H9 (cell line): ENCODE measurements around the gene PNKP. TPM values are rescaled to one million over a fixed set of nuclear protein-coding genes. Genes with fewer than 3 reads are reported as not detected.

Experiments used
- DNase-seq: peaks from one replicate; pipeline ENCODE4 v3.0.0-alpha.2; 2017
- H2AFZ ChIP-seq: one replicate; pipeline ENCODE4 v1.6.1; 2013; ENCODE audit warnings: mild to moderate bottlenecking, low read length, control low read depth, moderate library complexity
- H2AK5ac ChIP-seq: 2 replicates; pipeline ENCODE4 v1.6.1; 2013; ENCODE audit warnings: low read length, control low read depth, mixed read lengths; ENCODE audit not compliant: insufficient read length
- H2BK120ac ChIP-seq: one replicate; pipeline ENCODE4 v1.6.1; 2013; ENCODE audit warnings: low read depth, mild to moderate bottlenecking, low read length, control low read depth, inconsistent platforms; ENCODE audit not compliant: poor library complexity, severe bottlenecking
- H2BK12ac ChIP-seq: 2 replicates; pipeline ENCODE4 v1.6.1; 2013; ENCODE audit warnings: low read length, control low read depth, mixed read lengths, low read depth; ENCODE audit not compliant: insufficient read length
- H2BK15ac ChIP-seq: 2 replicates; pipeline ENCODE4 v1.6.1; 2013; ENCODE audit warnings: low read depth, low read length, control low read depth
- H2BK20ac ChIP-seq: one replicate; pipeline ENCODE4 v1.6.1; 2013; ENCODE audit warnings: low read depth, mild to moderate bottlenecking, low read length, control low read depth, inconsistent platforms; ENCODE audit not compliant: poor library complexity, severe bottlenecking
- H2BK5ac ChIP-seq: 2 replicates; pipeline ENCODE4 v1.6.1; 2013; ENCODE audit warnings: low read length, control low read depth, mixed read lengths; ENCODE audit not compliant: insufficient read length
- H3K14ac ChIP-seq: 2 replicates; pipeline ENCODE4 v1.6.1; 2013; ENCODE audit warnings: low read length, control low read depth; ENCODE audit not compliant: insufficient read depth
- H3K18ac ChIP-seq: 2 replicates; pipeline ENCODE4 v1.6.1; 2013; ENCODE audit warnings: low read depth, mild to moderate bottlenecking, mixed read lengths, low read length, control low read depth; ENCODE audit not compliant: insufficient read length
- H3K23ac ChIP-seq: 2 replicates; pipeline ENCODE4 v1.6.1; 2013; ENCODE audit warnings: low read length, control low read depth, mixed read lengths, low read depth; ENCODE audit not compliant: insufficient read length
- H3K23me2 ChIP-seq: 2 replicates; pipeline ENCODE4 v1.6.1; 2013; ENCODE audit warnings: low read depth, mild to moderate bottlenecking, mixed read lengths, low read length, control low read depth; ENCODE audit not compliant: insufficient read length, poor library complexity, severe bottlenecking
- H3K27ac ChIP-seq: 2 replicates; pipeline ENCODE4 v1.5.1; 2013; ENCODE audit warnings: low read length, control low read depth, mixed read lengths, low read depth; ENCODE audit not compliant: insufficient read length
- H3K27me3 ChIP-seq: 2 replicates; pipeline ENCODE4 v1.6.1; 2013; ENCODE audit warnings: low read length, control low read depth, inconsistent platforms; ENCODE audit not compliant: insufficient read depth
- H3K4ac ChIP-seq: 2 replicates; pipeline ENCODE4 v1.6.1; 2013; ENCODE audit warnings: low read depth, mild to moderate bottlenecking, control low read depth, inconsistent platforms, low read length, moderate library complexity
- H3K4me1 ChIP-seq: 2 replicates; pipeline ENCODE4 v1.6.1; 2013; ENCODE audit warnings: low read length, control low read depth, inconsistent platforms; ENCODE audit not compliant: insufficient read depth
- H3K4me2 ChIP-seq: 2 replicates; pipeline ENCODE4 v1.6.1; 2013; ENCODE audit warnings: low read length, control low read depth, mixed read lengths; ENCODE audit not compliant: insufficient read length, insufficient read depth
- H3K56ac ChIP-seq: 2 replicates; pipeline ENCODE4 v1.6.1; 2013; ENCODE audit warnings: low read depth, mild to moderate bottlenecking, mixed read lengths, low read length, control low read depth; ENCODE audit not compliant: insufficient read length
- H3K79me1 ChIP-seq: 2 replicates; pipeline ENCODE4 v1.6.1; 2013; ENCODE audit warnings: low read depth, mild to moderate bottlenecking, moderate library complexity, low read length, control low read depth, inconsistent platforms; ENCODE audit not compliant: insufficient read depth, poor library complexity, severe bottlenecking
- H3K79me2 ChIP-seq: 2 replicates; pipeline ENCODE4 v1.6.1; 2013; ENCODE audit warnings: low read length, control low read depth, inconsistent platforms; ENCODE audit not compliant: insufficient read depth
- H3K9ac ChIP-seq: 2 replicates; pipeline ENCODE4 v1.6.1; 2013; ENCODE audit warnings: low read length, control low read depth, mixed read lengths; ENCODE audit not compliant: insufficient read length; ENCODE audit errors: extremely low read depth
- H3K9me3 ChIP-seq: one replicate; pipeline ENCODE4 v1.6.1; 2013; ENCODE audit warnings: low read depth, low read length, inconsistent platforms; ENCODE audit not compliant: control insufficient read depth
- H3T11ph ChIP-seq: one replicate; pipeline ENCODE4 v1.6.1; 2013; ENCODE audit warnings: mild to moderate bottlenecking, low read length, control low read depth, inconsistent platforms
- H4K20me1 ChIP-seq: one replicate; pipeline ENCODE4 v1.6.1; 2013; ENCODE audit not compliant: control insufficient read depth, insufficient read length, insufficient read depth
- H4K5ac ChIP-seq: 2 replicates; pipeline ENCODE4 v1.6.1; 2013; ENCODE audit warnings: low read depth, mild to moderate bottlenecking, mixed read lengths, low read length, control low read depth; ENCODE audit not compliant: insufficient read length
- H4K8ac ChIP-seq: replicated peaks from 2 replicates; pipeline ENCODE4 v1.6.1; 2013; ENCODE audit warnings: low read length, control low read depth, mixed read lengths, low read depth; ENCODE audit not compliant: insufficient read length
- H4K91ac ChIP-seq: 2 replicates; pipeline ENCODE4 v1.6.1; 2013; ENCODE audit warnings: low read depth, mild to moderate bottlenecking, moderate library complexity, mixed read lengths, low read length, control low read depth; ENCODE audit not compliant: insufficient read length
- H3K27ac Mint-ChIP-seq, 3 experiments: 2 replicates in 2 of 3; 3 replicates in 1 of 3; pipeline ENCODE4 v1.8.0; 2020 to 2021; ENCODE audit warnings: mixed read lengths in 3 of 3, mild to moderate bottlenecking in 1 of 3, moderate library complexity in 1 of 3
- H3K27me3 Mint-ChIP-seq: 2 replicates; pipeline ENCODE4 v1.8.0; 2021; ENCODE audit warnings: low read depth, mild to moderate bottlenecking, moderate library complexity, mixed read lengths
- H3K36me3 Mint-ChIP-seq, 3 experiments: 2 replicates in 2 of 3; 3 replicates in 1 of 3; pipeline ENCODE4 v1.8.0; 2020 to 2021; ENCODE audit warnings: low read depth in 3 of 3, mixed read lengths in 3 of 3; ENCODE audit not compliant: insufficient read depth in 1 of 3
- H3K4me1 Mint-ChIP-seq, 2 experiments: 2 replicates each; pipeline ENCODE4 v1.8.0; 2020; ENCODE audit warnings: mixed read lengths in 2 of 2
- H3K4me3 Mint-ChIP-seq, 2 experiments: 2 replicates in 1 of 2; 3 replicates in 1 of 2; pipeline ENCODE4 v1.8.0; 2020 to 2021; ENCODE audit warnings: mild to moderate bottlenecking in 2 of 2, mixed read lengths in 2 of 2, moderate library complexity in 1 of 2
- H3K9me3 Mint-ChIP-seq, 2 experiments: 2 replicates in 1 of 2; 3 replicates in 1 of 2; pipeline ENCODE4 v1.8.0; 2020; ENCODE audit warnings: mild to moderate bottlenecking in 2 of 2, mixed read lengths in 2 of 2, moderate library complexity in 1 of 2
- WGBS: extraction: QIAGEN DNeasy Blood & Tissue Kit; methylation state at CpG from one replicate; pipeline ENCODE4 v1.1.7; 2013; ENCODE audit warnings: missing lambda C conversion rate, low lambda C conversion rate, mixed read lengths; ENCODE audit not compliant: insufficient read length; ENCODE audit errors: extremely low coverage; 5-methylcytosine and 5-hydroxymethylcytosine counted together
- total RNA-seq: library from RNA; stranded (reverse); gene quantifications from 2 replicates; pipeline ENCODE4 v1.2.1, GENCODE V29; 2021
- TF ChIP-seq, protein P1 (sequence below): fragments of 200-600 bp; sonication (generic); conservative IDR thresholded peaks from 3 replicates; pipeline ENCODE4 v1.8.0; 2021; ENCODE audit warnings: antibody characterized with exemption, mild to moderate bottlenecking

The PNKP gene
- total RNA-seq, 1 experiment from 2014 or later = 157 TPM

DNA sequence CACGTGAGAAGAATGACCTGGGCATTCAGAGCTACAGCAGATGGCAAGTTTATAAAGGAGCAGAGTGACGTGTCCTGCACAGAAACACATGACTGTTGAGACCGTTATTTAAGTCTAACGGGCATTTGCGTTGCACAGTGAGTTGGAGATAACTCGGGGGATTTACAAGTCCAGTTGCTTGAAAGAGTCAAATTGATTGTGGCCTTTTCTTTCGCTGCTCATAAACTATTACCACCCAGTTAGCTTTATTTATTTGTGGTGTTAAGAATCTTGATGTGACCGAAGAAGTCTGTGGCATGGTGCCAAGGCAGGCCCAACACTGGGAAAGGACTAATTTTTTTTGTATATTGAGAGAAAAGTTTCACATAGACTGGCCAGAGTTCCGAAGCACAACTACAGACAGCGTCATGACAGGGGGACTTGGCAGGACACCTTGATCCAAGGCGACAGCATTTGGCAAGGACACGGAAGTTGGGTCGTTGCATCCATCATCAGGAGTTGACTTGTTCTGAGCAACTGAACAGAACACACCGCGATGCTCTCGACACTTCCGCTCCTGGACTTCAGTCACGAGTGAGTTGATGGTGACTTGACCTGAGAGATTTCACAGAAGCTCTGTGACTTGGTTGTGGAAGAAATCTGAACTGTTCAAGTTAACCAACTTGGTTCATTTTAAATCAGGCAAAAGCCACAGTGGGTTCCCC, 28.3 kb downstream of the PNKP start:
- H3K4ac ChIP-seq = no peak overlapping the region
- H3K36me3 Mint-ChIP-seq = peaks cover 13 to 55% (median 51%) of the 10 kb centered on the region in 3 experiments
- H3K79me2 ChIP-seq = no peaks in the 10 kb centered on the region
- no peak overlapping the region for H2BK12ac ChIP-seq
- H3K23ac ChIP-seq = no peak overlapping the region
- no peak overlapping the region for H2BK20ac ChIP-seq
- H3K27me3 Mint-ChIP-seq = peaks cover 1% of the 10 kb centered on the region; the same call in 1 of the 2 replicates
- no peak overlapping the region for H2BK15ac ChIP-seq
- H3K79me1 ChIP-seq = no peaks in the 10 kb centered on the region
- H4K5ac ChIP-seq = no peak overlapping the region
- no peak overlapping the region for H2AFZ ChIP-seq
- H3K27ac ChIP-seq = no peak overlapping the region
- 0 out of 7 replicates have a peak overlapping the region, but pooled peaks of 1 of the 3 experiments have one; percentile 9 for H3K27ac Mint-ChIP-seq
- no peaks in the 10 kb centered on the region for H3K27me3 ChIP-seq
- H3K4me2 ChIP-seq = no peak overlapping the region
- H4K91ac ChIP-seq = no peak overlapping the region
- H3T11ph ChIP-seq = no peak overlapping the region
- H3K14ac ChIP-seq = no peak overlapping the region
- no peak overlapping the region for H2AK5ac ChIP-seq
- no peak overlapping the region for H3K56ac ChIP-seq
- DNase-seq = no peak
- H3K4me3 Mint-ChIP-seq = no peak overlapping the region
- H4K8ac ChIP-seq = no peak overlapping the region
- no peak overlapping the region for H3K18ac ChIP-seq
- H3K9me3 ChIP-seq = no peaks in the 10 kb centered on the region
- H3K9ac ChIP-seq = no peak overlapping the region
- no peak overlapping the region for H2BK120ac ChIP-seq
- no peaks in the 10 kb centered on the region for H3K9me3 Mint-ChIP-seq
- no peaks in the 10 kb centered on the region for H4K20me1 ChIP-seq
- no peaks in the 10 kb centered on the region for H3K4me1 ChIP-seq
- H3K4me1 Mint-ChIP-seq = peaks cover 0 to 5% of the 10 kb centered on the region in 2 experiments; a peak in 2 of 4 replicates
- no peak overlapping the region for H2BK5ac ChIP-seq
- no CpG with 5 or more reads among the region's 18 CpGs for WGBS
- no peaks in the 10 kb centered on the region for H3K23me2 ChIP-seq
- TF ChIP-seq, protein P1, sequence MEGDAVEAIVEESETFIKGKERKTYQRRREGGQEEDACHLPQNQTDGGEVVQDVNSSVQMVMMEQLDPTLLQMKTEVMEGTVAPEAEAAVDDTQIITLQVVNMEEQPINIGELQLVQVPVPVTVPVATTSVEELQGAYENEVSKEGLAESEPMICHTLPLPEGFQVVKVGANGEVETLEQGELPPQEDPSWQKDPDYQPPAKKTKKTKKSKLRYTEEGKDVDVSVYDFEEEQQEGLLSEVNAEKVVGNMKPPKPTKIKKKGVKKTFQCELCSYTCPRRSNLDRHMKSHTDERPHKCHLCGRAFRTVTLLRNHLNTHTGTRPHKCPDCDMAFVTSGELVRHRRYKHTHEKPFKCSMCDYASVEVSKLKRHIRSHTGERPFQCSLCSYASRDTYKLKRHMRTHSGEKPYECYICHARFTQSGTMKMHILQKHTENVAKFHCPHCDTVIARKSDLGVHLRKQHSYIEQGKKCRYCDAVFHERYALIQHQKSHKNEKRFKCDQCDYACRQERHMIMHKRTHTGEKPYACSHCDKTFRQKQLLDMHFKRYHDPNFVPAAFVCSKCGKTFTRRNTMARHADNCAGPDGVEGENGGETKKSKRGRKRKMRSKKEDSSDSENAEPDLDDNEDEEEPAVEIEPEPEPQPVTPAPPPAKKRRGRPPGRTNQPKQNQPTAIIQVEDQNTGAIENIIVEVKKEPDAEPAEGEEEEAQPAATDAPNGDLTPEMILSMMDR = no peak
